Femur (tissue), 1 donor: ENCODE results near the gene NRP2.

ENCODE experiments used
- DNase-seq: peaks from one replicate; pipeline ENCODE4 v3.0.0-alpha.2; 2017

NRP2 gene

DNA sequence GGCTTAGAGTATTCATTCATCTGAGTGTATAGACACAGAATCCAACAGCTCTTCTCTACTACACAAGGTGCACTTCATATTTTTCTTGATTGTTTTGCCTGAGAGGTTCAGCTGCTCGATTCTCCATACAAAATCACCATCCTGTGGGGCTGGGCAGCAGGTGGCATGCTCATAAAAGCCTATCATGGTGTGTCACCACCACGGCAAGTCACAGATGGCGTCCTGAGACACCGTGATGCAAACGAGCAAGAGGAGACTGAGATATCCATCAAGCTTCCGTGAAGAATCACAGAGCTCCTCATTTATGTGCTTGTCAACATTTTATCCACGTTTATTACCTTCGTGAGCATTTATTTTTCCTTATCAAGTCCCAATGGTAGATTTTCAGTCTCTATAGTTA is 22.4 kb upstream of the NRP2 start:
- DNase-seq: no peak

DNA sequence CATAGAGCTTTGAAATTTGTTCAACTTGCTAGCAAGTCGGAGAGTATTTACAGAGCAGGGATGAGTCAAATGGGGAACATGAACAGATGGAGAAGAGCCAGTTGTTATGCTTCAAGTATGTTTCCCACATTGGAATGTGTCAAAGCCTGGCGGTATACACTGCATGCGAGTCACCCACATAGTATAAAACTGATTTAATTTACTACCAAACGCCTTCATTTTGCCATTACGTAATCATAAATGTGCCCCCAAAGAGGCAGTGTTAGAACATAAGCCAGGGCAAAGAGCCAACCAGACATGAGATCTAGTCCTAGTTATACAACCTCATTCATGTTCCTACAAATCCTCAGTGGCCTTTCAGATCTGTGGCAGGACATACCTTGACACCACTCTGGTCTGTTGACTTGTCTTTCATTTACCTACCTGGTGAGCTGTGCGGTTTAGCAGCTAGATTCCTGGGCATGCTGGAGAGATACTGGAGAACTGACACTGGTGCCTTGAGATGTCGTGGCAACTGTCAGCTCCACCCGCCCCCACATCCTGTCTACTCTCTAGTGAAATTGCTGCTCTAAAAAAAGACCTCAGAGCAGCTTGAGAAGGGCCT is 21.7 kb upstream of the NRP2 start:
- DNase-seq: peak; percentile 77

DNA sequence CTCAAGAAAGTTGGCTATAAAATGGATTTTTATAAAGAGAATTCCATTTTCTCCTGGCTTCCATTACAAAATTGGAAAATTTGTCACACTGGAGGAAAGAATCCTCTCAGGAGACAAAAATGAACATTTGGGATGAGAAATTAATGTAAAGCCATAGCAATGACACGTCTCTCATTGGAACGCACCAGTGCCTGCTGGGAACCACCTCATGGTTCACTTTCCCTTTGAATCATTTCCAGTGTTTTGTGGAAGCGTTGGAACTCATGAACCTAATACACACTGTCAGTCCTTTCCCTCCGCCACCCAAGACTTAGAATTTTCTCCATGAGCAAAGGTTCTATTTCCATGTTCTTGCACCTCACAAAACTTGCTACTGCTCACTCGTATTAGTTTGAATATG is 21.0 kb upstream of the NRP2 start:
- no peak for DNase-seq

DNA sequence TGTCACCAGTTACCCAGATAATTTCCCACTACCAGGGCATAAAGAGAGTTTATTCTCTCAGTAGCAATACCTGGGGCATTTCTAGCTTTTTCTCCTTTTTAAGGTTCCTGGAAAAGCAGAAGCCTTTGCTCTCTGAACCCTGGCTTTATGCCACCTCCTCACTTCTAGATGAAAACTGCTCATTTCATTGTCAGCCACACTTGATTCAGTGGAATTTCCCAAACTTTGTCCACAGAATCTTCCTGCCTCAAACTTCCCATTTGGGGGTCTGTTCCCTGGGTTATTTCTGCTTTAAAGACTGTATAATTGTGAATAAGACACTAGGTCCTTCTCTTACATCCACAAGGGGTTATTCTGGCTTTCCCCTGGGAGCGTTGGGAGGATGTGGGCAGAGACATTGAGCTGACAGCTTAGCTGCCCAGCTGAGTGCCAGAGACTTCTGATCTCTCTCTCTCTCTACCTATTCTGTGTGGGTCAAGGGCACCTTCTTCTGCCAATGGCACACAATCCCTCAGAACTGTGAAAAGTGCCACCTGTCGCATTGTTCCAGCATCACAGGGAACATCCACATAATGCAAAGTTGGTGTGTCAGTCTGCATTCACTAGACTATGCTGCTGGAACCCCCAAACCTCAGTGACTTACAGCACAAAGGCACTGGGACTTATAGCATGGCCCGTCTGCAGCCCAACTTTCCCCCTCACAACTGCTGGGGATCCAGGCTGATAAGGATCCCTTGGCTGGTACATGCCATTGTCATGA is 19.9 kb upstream of the NRP2 start:
- no peak for DNase-seq

DNA sequence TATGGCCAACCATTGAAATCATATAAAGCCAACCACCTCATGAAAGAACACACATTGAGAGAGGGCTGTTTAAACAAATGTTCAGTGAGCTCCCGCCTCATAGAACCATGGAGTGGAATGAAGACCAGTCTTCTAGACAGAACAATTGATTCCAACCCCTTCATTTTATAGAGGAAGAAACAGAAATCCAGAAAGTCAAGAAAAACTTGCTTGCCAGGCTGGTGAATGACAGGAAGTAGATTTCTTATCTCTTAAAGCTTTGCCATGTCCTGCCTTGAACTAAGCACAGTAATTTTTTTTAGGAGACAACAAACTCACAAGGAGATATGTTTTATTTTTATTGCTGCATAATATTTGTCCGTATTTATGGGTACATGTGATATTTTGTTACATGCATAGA is 16.5 kb upstream of the NRP2 start:
- no peak for DNase-seq

DNA sequence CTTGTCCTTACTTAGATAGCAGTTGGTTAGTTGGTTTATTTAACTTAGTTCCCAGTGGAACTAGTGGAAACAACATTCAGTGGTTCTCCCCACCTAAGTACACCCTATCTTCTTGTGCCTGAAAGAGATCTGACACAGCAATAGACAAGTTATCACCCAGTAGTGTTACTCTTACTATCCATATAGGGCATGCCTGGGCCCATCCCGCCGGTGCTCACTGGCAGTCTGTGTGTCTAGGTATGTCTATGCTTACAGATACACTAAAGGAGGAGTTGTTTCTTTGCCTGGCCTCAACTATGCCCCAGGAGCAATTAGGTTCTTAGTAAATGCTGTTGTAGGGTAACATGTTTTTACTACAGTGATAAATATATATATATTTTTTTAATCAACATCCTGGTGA is 12.0 kb upstream of the NRP2 start:
- DNase-seq: no peak

DNA sequence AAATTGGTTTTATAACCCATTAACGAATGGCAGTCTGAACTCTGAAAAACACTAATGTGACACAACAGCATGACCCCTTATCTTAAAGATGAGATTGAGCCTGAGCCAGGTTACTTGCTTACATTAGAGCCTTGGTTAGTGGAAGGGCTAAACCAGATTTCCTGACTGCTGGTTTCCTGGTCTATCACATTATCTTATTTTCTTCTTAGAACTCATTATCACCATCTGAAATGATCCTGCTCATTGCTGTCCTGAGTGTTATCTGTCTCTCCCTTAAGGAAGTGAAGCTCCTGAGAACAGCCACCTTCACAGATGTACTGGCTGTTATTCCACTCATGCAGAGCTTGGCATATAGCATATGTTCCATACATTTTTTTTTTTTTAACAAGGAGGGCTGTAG is 9.0 kb upstream of the NRP2 start:
- no peak for DNase-seq

DNA sequence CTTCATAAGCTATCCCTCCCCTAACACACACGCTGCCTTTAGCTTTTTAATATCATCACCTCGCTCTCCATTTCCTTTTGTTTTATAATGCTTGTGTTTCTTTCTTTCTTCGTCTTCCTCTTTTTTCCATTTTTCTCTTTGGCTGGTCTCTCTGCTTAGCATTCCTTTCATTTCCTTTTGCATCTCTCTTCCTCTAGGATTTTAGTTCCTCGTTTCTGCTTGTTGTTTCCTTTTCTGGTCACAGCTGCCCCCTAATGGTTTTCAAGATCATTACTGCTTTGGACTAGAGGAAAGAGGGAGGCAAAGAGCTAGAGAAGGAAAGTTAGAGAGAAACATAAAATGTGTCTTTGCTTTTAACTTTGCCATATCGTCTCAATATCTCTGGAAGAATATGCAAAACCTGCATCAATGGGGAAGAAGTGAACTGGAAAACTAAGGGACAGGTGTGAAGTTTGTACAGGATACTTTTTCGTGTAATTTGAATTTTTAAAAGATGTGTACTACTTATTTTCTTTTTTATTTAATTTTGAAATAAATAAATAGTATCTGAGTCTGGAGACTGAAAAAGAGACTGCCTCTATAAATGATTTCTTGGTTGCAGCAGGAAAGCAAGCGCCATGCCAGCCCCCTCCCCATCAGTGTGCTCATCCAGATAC is 6.3 kb upstream of the NRP2 start:
- no peak for DNase-seq

DNA sequence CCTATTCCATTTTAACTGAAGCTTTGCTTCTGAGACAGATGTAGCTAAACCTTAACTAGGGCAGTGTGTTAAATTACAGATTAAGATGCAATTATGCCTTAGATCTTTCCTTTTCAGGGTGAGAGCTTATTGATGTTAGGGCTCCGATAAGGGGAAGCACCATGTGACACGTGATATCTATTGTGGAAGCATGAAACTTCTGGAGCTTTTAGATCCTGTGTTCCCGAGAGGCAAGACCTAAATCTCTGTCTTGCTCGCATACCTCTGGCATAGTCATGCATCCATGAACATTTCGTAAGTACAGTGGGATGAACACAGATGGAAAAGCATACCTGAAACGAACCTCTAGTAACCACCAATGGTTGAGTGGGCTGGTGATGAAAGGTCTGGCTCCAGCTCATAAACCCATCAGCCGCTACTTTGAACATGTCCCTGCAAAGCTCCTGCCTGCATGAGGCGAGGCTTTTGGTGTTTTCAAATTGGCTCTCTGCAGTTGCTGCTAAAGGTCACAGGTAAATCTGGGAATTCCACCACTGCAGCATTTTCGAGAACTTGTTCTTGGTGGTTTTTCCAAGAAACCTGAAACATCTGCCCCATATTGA is 3.7 kb upstream of the NRP2 start:
- DNase-seq: no peak

DNA sequence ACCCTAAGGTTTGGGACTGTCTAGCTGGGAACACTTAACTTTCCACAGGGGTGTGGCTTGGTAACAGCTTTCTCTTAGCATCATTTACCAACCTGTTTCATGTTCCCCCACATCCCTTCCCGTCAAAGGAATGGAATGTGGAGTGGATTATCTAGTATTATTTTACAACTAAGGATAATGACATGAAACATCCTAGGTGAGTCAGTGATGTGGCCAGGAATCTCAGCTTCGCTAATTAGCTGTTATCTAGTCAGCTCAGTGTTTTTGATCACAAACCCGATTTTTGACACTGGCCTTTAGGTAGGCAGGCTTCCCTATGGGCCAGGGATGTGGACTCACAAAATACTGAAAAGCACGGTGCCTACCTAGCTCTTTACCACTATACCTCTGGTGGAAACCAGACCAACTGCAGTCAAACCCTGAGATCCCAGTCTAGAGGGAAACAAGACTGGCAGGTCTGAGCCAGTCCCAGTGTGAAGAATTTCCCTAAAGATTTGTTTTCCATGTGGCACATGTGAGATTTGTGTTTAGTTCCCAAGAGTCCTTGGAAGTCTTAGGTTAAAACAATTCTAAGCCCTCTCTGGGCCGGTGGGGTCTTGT is 2.8 kb upstream of the NRP2 start:
- no peak for DNase-seq

DNA sequence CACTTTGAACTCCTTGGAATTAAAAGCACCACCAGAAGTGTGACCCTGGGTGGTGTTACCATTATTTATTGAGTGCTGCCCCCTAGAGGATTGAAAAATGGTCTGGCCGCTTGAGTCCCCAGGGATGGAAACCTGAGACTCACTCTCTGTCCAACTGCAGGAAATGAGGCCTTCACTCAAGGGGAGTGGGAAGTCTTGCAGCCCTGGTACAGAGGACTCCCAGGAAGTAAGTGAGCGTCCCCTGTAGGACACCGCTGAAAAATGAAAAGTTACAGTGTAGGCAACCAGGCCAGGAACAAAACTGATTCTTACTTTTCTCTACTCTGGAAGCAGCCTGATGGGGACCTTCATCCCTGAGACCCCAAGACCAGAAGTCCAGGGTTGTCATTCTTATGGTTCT is 2.2 kb upstream of the NRP2 start:
- peak; percentile 68 for DNase-seq

DNA sequence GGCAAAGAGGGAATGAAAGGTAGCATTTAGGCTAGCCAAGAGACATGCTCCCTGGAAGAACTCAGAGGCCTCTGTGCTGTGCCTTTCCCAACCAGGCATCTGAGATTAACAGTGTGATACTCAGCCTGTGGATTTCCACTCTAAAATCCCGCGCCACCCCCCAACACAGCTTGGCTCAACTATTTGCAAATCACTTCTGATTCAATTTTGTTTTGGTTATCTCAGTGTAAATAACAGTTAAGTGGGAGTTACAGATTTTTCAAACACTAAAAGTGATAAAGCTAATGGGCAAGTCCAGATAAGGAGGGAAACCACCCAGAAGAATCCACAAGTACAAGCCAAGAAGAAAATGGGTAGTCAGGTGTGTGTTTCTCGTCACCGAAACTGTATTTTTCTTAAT is 1.4 kb upstream of the NRP2 start:
- DNase-seq: no peak

DNA sequence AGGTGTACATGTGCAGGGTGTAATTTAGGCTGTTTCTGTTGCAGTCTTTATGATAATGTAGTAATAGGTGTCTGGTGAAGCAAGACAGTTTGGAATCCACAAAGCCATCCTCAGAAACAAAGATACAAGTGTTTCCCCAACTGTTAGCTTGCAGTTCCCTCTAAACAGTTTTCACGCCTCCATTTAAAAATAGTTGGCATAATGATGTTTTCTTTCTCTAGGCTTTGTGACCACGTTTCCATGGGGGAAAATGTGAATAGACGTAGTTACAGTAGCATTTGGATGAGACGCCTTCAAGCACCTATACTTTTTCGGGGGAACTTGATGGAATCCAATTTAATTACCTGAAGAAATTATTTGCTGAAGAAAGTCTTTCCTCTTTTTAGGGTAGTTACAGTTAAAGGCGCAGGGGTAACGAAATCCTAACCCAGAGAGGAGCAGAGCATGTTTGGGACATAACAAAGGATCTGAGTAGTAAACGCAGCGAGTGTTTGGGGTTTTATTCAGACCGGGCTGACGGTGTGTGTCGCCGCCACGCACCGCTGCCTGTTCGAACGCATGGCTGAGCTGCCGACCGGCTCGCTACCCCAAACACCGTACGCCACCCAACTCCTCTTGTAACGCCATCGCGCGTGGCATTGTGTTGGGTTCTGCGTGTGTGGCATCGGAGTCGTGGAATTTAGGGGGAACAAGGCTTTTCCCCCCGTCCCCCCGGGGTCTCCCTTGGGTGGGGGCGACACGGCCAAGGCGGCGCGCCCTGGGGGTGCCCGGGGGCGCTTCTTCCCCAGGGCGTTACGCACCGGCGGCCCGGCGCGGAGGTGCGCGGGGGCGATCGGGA is 681 bp upstream of the NRP2 start:
- DNase-seq: no peak

DNA sequence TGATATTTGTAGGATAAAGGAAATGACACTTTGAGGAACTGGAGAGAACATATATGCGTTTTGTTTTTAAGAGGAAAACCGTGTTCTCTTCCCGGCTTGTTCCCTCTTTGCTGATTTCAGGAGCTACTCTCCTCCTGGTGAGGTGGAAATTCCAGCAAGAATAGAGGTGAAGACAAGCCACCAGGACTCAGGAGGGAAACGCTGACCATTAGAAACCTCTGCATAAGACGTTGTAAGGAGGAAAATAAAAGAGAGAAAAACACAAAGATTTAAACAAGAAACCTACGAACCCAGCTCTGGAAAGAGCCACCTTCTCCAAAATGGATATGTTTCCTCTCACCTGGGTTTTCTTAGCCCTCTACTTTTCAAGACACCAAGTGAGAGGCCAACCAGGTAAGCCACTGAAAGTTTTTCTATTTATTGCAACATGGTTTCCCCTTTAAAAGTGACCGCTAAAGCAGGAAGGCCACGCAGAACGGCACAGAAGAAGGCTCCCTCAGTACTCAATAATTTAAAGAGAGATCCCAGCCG is 735 bp downstream of the NRP2 start:
- DNase-seq: no peak

DNA sequence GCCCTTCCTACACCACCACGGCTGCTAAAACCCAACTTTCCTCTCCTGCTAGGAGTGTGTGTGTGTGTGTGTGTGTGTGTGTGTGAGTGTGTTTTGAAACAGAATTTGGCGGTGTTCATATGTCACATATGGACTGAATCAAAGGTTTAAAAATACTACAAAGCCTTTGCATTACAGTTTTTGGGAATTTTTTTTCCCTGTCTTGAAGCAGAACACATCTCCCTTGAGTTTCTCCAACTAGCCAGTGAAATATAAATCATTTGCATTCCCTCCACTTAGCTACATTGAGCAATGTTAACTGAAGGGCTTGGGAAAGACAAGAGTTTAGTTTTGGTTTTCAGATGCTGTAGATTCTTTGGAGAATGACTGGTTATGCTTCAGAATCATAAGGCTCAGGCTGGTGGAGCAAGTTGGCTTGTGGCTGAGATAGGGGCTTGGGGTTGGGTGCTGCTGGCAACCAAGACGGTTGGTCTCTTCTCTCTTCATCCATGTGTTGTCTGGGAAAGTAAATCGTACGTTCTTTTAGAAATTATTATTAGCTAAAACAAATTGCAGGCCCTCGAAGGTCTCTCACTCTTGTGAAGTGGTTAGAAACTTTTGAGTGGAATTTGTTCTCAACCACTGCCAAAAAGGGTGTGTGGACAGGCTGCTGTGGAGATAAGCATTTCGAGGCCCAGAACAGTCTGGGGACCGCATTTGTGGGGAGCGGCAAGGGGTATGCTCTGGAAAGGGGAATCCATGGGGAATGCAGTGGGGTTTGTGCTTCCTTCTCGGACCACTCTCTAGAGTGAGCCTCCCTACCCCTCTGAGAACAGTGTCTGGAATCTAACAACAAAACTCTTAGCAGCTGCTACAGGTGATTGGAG is 1.4 kb downstream of the NRP2 start:
- peak; percentile 66 for DNase-seq

DNA sequence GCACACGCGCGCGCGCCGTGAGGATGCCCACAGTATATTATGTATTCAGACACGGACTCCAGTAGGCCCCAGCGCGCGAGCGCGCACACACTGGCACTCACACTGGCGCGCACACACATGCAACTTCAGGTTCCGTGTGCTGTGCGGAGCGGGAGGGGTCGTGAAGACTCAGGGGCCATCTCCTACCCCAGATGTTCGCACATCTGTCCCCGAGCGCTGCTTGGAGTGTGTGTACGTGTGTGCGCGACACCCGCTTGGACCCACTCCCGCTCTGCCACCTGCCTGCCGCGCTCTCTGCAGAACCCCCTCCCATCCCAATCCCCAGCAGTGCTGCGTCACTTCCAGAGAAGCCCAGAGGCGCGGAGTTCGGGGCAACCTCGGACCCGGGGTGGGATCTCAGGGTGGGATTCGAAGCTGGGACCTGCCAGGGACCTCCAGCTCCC is 2.6 kb downstream of the NRP2 start:
- DNase-seq: peak; percentile 52

DNA sequence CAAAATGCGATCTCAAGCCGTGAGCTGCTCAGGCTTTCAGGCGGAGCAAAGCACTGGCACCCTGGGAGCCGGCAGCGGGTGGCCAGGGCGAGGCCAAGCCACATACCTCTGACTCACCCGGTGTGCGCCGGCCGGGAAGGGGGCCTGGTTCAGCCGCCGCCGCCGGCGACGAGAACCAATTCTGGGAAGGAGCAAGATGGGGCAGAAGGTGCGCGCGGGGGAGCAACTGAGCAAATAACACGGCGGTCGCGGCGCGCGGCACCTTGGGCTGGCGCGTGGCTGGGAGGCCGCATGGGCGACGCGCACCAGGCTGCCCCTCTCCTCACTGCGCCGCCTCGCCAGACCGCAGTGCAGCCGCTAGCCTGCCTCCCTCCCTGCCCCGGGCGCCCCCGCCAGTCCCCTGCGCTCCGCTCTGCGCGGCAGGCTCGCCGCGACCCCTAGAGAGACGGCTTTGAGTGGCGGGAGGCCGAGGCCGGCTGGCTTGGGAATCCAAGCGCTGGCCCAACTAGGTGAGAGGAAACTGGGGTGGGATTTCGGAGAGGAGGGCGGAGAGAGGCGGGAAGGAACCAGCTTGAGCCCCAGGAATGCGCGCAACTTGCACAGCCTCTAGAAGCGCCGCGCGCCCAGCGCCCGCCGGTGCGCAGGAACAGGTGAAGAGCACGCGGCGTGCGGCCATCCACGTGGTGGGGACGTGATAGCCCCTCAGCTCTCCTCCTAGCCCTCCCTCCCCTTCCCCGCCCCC is 3.2 kb downstream of the NRP2 start:
- peak; percentile 54 for DNase-seq

DNA sequence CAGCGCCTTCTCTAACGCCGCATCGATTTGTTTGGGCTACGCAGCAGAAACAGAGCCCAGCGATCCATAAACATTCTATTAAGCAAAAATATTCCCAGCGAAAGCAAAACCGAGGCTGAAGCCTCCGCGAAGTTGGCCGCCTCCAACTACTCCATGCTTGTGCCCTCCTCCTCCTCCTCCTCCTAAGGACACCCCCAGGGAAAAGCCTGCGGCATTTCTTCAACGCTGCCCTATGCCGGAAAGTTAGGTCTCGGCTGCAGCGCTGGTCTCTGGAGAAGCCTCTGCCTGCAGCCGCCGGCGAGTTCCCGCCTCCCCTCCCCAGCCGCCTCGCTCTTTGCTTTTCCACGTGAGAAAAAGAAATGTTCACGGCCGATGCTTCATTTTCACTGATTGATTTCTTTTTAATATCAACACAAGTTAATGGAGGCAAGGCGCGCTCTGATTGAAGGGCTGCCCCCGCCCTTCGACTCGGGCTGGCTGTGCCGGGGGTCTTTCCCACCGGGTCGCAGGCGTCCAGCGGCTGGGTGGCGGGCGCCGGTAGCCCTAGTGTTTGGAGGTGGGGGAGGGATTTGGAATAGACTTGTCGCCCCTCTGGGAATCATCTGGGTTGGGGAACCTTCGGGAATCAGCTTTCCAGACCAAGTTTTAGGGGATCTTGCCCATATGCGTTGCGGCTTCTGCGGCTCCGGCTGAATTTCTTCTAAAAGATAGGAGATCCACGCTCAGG is 3.9 kb downstream of the NRP2 start:
- peak; percentile 50 for DNase-seq

DNA sequence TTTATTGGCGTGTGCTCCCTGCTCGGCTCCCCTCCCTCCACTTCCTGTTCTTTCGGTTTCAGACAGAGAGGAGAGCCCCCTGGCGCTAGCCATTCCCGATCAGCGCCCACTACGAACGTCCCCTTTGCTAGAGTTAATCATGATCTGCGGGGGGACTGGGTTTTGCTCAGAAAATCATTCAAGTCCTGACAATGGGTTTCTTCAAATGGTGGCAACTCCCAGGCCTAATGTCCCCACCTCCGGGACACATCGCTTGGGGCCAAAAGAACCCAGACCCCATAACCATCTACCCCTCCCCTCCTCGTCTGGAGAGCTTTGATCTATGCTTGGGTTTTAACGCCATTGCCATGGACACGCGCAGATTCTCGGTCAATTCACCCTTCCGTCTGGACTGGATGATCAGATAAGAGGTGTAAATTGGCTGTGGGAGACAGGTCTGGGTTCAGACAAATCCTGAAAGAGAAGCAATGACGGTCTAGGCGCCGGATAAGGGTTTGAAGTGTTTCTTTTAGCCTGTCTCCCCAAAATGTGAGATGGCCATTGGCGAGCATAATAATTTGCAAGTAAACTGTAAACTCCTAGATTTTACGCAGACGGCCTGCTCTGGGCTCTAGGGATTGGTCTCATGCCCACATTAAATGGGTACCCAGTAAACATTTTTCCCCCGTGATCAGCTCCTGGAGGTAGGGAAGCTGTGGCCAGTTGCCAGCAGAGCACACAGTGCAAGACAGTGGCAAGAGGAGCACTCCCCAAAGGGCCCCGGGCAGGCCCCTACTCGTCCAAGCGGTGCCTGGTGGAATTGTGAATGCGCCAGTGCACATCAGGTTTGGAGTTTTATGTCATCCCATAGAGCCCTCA is 4.7 kb downstream of the NRP2 start:
- peak; percentile 49 for DNase-seq
